NCI-H524 treated with DMSO at 0.1 percent for 48 hours (cell line): ENCODE data around the gene NELL1.
"Not testable (repeated sequence)": the region's sequence is repeated elsewhere in the genome, so short reads cannot be mapped to it uniquely, and the experiment has no call there.

Source experiments
- DNase-seq: peaks from one replicate; lab custom pipeline; 2025; lab: John Stamatoyannopoulos, UW

NELL1 gene

GRCh38 chr11:21110415-21110814, 441.0 kb downstream of the NELL1 start:
- no peak for DNase-seq

GRCh38 chr11:21113876-21114275, 444.5 kb downstream of the NELL1 start:
- DNase-seq = no peak

- DNase-seq = no peak
These were observed 446.6 kb downstream of the NELL1 start for GRCh38 chr11:21116009-21116408.

- DNase-seq = no peak
These were observed 450.0 kb downstream of the NELL1 start for GRCh38 chr11:21119411-21119810.

DNA sequence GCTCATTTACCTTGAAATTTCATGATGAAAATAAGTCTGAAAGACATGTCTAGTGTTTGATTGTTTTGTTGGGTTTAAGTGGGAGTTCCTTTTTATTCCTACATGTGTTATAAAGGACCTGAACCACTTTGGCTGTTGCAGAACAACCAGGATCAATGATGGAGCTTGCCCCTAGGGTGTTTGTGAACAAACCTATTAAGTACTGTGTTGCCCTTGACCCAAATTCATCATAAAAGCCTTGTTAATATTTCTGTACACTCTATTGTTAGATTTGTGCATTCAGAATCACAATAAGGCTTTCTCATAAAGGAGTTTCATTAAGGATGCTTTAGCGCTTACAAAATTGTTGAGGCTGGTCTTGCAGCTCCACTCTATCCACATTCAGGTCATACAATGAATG, 452.6 kb downstream of the NELL1 start:
- DNase-seq = no peak

DNA sequence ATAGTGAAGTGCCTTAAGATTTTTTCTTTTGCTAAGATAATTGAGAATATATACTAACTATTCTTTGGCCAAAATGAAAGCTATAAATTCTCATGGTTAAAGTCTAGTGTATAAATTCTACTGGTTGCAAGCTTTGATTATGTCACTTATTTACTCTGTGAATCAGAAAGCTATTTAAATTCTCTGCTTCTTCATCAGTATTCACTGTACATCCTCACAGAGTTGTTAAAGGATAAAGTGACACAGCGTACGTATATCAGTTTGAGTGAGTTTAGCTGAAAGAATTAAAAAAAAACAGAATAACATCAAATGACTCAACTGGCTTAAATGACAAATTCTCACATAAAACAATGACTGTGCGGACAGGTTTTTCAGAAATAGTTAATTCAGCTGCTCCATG, 453.1 kb downstream of the NELL1 start:
- no peak for DNase-seq

GRCh38 chr11:21132146-21132720, 462.8 kb downstream of the NELL1 start:
- no peak for DNase-seq

- DNase-seq = no peak
These were observed 463.9 kb downstream of the NELL1 start for GRCh38 chr11:21133244-21133643.

- no peak for DNase-seq
These were observed 464.3 kb downstream of the NELL1 start for GRCh38 chr11:21133722-21134121.

DNA sequence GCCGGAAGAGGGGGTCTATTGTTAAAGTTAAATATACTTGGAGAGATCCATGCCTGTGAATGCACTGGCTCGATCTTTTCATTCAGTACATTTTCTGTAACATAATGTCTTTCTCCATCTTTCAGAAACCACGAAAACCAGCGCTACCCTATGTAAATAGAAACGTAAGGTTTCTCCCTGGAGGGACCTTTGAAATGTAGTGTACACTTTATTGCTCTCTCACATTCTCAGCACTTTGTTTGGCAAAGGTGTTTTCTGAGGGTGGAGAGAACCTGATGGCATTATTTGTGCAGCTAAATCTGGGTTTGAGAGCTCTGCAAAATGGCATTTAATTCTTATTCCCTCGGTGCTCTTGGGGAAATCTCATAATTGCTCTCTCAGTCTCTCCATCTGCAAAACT, 468.4 kb downstream of the NELL1 start:
- no peak for DNase-seq

DNA sequence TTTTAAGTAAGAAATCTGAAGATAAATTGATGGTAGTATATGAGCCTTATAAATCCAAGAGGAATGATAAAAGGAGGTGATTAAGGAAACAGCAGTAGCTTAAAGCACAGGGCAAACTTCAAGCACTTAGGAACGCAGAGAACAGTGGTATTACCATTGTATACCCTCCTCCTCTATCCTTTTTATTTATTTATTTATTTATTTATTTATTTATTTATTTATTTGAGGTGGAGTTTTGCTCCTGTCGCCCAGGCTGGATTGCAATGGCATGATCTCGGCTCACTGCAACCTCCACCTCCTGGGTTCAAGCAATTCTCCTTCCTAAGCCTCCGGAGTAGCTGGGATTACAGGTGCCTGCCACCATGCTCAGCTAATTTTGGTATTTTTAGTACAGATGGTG, 472.2 kb downstream of the NELL1 start:
- not testable (repeated sequence) for DNase-seq

GRCh38 chr11:21142007-21142406, 472.6 kb downstream of the NELL1 start:
- no peak for DNase-seq

DNA sequence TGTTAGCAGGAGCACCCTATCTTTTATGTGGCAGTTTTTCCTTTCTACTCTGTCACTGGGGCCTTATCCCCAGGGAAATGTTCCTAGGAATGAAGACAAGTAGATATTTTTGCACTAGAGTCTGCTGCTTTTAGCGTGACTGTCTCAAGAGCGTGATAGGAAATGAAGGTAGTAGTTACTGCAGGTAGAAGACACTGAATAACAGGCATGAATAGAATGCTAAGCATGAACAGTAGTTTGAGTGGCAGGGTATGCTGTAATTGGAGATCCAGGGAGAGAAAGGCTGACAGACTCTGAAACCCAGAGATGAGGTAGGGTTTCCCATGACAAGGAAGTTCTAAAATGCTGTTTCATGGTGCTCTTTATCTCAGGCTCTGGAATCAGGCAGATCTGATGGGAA, 475.1 kb downstream of the NELL1 start:
- DNase-seq = no peak

GRCh38 chr11:21148376-21148775, 479.0 kb downstream of the NELL1 start:
- DNase-seq = no peak

GRCh38 chr11:21160140-21160539, 490.8 kb downstream of the NELL1 start:
- DNase-seq = no peak

GRCh38 chr11:21169639-21170038, 500.3 kb downstream of the NELL1 start:
- DNase-seq = no peak

DNA sequence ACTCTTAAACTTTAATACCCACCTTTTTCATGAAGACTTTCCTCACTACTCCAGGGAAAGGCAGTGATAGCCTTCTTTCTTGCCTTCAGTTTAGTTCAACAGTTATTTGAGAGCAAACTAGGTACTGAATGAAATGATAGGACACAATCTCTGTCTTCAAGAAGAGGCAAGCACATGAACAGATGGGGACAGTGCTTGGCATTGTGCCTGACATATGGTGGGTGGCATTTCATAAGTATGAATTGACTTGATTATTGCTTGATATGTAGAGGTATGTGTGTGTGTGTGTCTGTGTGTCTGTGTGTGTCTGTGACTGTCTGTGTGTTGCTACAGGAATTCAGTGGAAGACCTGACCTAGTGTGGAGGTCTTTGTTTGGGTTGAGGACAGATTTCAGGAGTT, 504.1 kb downstream of the NELL1 start:
- DNase-seq = peak; percentile 34

GRCh38 chr11:21174781-21175180, 505.4 kb downstream of the NELL1 start:
- DNase-seq = no peak

GRCh38 chr11:21177379-21177778, 508.0 kb downstream of the NELL1 start:
- no peak for DNase-seq

GRCh38 chr11:21179770-21180169, 510.4 kb downstream of the NELL1 start:
- no peak for DNase-seq

- DNase-seq = no peak
These were observed 510.8 kb downstream of the NELL1 start for GRCh38 chr11:21180182-21180581.

- DNase-seq = no peak
These were observed 516.6 kb downstream of the NELL1 start for GRCh38 chr11:21185959-21186358.

DNA sequence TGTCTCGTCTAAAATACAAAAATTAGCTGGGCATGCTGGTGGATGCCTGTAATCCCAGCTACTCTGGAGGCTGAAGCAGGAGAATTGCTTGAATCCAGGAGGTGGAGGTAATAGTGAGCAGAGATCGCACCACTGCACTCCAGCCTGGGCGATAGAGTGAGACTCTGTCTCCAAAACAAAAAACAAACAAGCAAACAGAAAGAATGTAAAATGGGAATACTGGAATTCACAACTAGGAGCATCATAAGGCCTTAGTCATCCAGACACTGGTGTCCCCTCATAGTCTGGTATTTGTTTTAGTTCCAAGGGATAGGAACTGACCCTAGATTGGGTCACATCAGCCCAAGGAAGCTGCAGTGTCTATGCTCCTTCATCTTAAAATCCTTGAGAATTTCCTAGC, 520.8 kb downstream of the NELL1 start:
- no peak for DNase-seq

- no peak for DNase-seq
These were observed 526.6 kb downstream of the NELL1 start for GRCh38 chr11:21195995-21196394.

DNA sequence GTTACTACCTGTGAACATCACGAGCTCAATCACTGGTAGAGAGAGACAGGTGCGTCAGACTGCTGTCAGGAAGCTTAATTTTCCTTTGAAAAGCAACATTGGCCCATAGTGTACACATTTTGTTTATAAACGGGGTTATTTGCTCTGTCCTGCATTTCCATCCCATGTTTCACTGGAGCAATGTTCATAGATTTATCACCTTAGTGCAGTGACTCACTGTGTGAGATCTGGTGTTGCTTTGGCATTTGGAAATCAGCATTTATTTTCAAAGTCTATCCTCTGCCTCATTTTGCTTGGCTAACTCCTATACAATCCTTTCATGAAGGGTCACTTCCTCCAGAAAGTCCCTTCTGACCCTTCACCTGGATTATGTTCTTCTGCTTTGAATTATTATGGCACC, 529.1 kb downstream of the NELL1 start:
- no peak for DNase-seq
